CD8-positive, alpha-beta memory T cell (primary cell): ENCODE results near the gene KDM4C. TPM values are rescaled to one million over a fixed set of nuclear protein-coding genes. Genes with fewer than 3 reads are reported as not detected.
A peak's percentile ranks its signal among the peaks of the same experiment; 100 is the strongest.
"Not testable (repeated sequence)": the region's sequence is repeated elsewhere in the genome, so short reads cannot be mapped to it uniquely, and the experiment has no call there.

Experiments used
- CTCF ChIA-PET: fragments of 350-600 bp; sonication (Branson Sonifier 250); formaldehyde crosslinking; loops from one replicate; lab custom pipeline; 2021; ENCODE audit warnings: antibody characterized with exemption; lab: Charles Lee
- POLR2A ChIA-PET: fragments of 350-600 bp; sonication (Branson Sonifier 250); formaldehyde crosslinking; loops from one replicate; lab custom pipeline; 2021; ENCODE audit warnings: antibody characterized with exemption; lab: Charles Lee
- DNase-seq, 5 donors: peaks; one replicate each; pipeline versions ENCODE4 v3.0.0 to v3.0.0-alpha.2; 2020 to 2022; ENCODE audit warnings: mixed read lengths in 1 of 5
- H3K27ac ChIP-seq: one replicate; pipeline ENCODE4 v1.7.0; 2013; ENCODE audit warnings: low read depth, mild to moderate bottlenecking, low read length, moderate library complexity
- H3K27me3 ChIP-seq: 2 replicates; pipeline ENCODE4 v1.7.0; 2013; ENCODE audit warnings: low read length, mild to moderate bottlenecking; ENCODE audit not compliant: insufficient read depth, poor library complexity, severe bottlenecking
- H3K36me3 ChIP-seq: 2 replicates; pipeline ENCODE4 v1.7.0; 2013; ENCODE audit warnings: mild to moderate bottlenecking, low read length, moderate library complexity; ENCODE audit not compliant: insufficient read depth
- H3K4me1 ChIP-seq: 2 replicates; pipeline ENCODE4 v1.7.0; 2013; ENCODE audit warnings: mild to moderate bottlenecking, low read length, moderate library complexity; ENCODE audit not compliant: insufficient read depth
- H3K4me3 ChIP-seq: 2 replicates; pipeline ENCODE4 v1.7.0; 2013; ENCODE audit warnings: mild to moderate bottlenecking, low read length
- H3K9me3 ChIP-seq: 2 replicates; pipeline ENCODE4 v1.7.0; 2013; ENCODE audit warnings: mild to moderate bottlenecking, low read length
- H3K27ac Mint-ChIP-seq, 8 donors: one replicate each; pipeline ENCODE4 v1.8.0; 2020 to 2021; ENCODE audit warnings: mixed read lengths in 8 of 8, mild to moderate bottlenecking in 6 of 8, inconsistent platforms in 3 of 8, moderate library complexity in 3 of 8
- H3K27me3 Mint-ChIP-seq, 2 donors: one replicate each; pipeline ENCODE4 v1.8.0; 2020 to 2021; ENCODE audit warnings: mixed read lengths in 2 of 2, mild to moderate bottlenecking in 1 of 2, moderate library complexity in 1 of 2
- H3K36me3 Mint-ChIP-seq, 3 donors: one replicate each; pipeline ENCODE4 v1.8.0; 2020 to 2021; ENCODE audit warnings: mixed read lengths in 3 of 3, inconsistent platforms in 1 of 3, mild to moderate bottlenecking in 1 of 3
- H3K4me1 Mint-ChIP-seq, 3 donors: one replicate each; pipeline ENCODE4 v1.8.0; 2020 to 2021; ENCODE audit warnings: mixed read lengths in 3 of 3, inconsistent platforms in 1 of 3, mild to moderate bottlenecking in 1 of 3
- H3K4me3 Mint-ChIP-seq, 7 donors: one replicate each; pipeline ENCODE4 v1.8.0; 2020 to 2021; ENCODE audit warnings: mixed read lengths in 7 of 7, mild to moderate bottlenecking in 6 of 7, moderate library complexity in 4 of 7, inconsistent platforms in 2 of 7
- H3K9me3 Mint-ChIP-seq, 5 donors: one replicate each; pipeline ENCODE4 v1.8.0; 2020 to 2022; ENCODE audit warnings: mixed read lengths in 5 of 5, mild to moderate bottlenecking in 3 of 5, moderate library complexity in 2 of 5, inconsistent platforms in 1 of 5
- polyA plus RNA-seq: library from polyadenylated mRNA; unstranded; fragments of 300-500 nt; fragmentation: Illumina TruSeq; gene quantifications from one replicate; pipeline ENCODE4 v1.2.3, GENCODE V29; 2021
- total RNA-seq, 2 experiments: library from RNA; stranded (reverse); gene quantifications; one replicate each; pipeline ENCODE4 v1.2.3, GENCODE V29; 2021

KDM4C gene
- total and polyA plus RNA-seq, 3 experiments from 2014 or later = 25.9 to 31.9 (median 26.8) TPM

DNA sequence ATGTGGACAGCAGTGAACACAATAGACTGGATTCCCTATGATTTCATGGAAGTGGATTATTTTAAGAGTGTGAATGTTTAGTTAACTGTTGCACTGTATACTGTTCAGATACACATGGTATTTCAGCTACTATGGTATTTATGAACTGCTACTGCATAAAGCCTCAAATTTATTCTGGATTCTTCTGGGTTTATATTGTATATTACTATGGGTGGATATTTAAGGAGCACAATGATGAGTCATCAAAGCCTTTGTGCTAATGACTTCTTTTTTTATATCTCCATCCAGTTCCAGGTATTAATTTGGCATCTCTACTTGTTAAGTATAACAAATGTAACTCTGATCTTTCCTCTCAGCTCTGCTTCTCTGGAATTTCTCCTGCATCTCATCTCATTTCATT lies 6.8 kb downstream of the KDM4C start:
- POLR2A ChIA-PET = interaction anchor here (0.5 kb wide), 1 partner anchor 58 kb away, joined by 4 read pairs; no protein-coding TSS in a partner anchor
- Mint-ChIP-seq H3K27me3 (no peaks in the 10 kb centered on the region), H3K9me3 (peaks cover 0 to 4% (median 0%) of the 10 kb centered on the region in 5 donors), H3K4me3 (no peak overlapping the region), H3K36me3 (peaks cover 4 to 6% (median 5%) of the 10 kb centered on the region in 3 donors), H3K27ac (peak overlapping the region in 7 of 8 donors; percentile 4 to 55 (median 9)), H3K4me1 (peaks cover 57 to 84% (median 80%) of the 10 kb centered on the region in 3 donors)
- H3K4me1 ChIP-seq = peaks cover 27% of the 10 kb centered on the region
- no peaks in the 10 kb centered on the region for H3K36me3 ChIP-seq
- CTCF ChIA-PET = no interaction called here
- H3K9me3 ChIP-seq = no peaks in the 10 kb centered on the region
- DNase-seq = no peak
- H3K27ac ChIP-seq = no peak overlapping the region
- no peak overlapping the region for H3K4me3 ChIP-seq
- no peaks in the 10 kb centered on the region for H3K27me3 ChIP-seq

DNA sequence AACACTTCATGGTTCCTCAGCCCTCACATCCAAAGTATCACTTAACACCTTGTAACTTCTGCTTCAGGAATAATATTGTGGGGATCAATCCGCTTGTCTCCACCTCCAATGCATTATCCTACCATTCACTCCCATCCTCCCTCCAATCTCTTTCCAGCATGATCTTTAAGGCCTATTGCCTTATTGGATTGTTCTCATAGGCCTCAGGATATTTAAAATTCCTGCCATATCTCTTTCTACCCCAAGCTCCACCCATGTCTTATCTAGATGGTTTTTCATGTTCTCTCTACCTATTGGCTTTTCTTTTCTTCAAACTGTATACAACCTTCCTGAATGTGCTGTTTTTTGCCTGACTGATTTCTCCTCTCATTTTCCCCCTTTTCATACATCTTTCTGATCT lies 7.2 kb downstream of the KDM4C start:
- Histone ChIP-seq H3K4me3 (no peak overlapping the region), H3K27me3 (no peaks in the 10 kb centered on the region), H3K4me1 (peaks cover 26% of the 10 kb centered on the region), H3K36me3 (no peaks in the 10 kb centered on the region), H3K27ac (no peak overlapping the region), H3K9me3 (no peaks in the 10 kb centered on the region)
- peaks cover 0 to 4% (median 0%) of the 10 kb centered on the region in 5 donors for H3K9me3 Mint-ChIP-seq
- no peak overlapping the region for H3K4me3 Mint-ChIP-seq
- peaks cover 4 to 6% (median 5%) of the 10 kb centered on the region in 3 donors for H3K36me3 Mint-ChIP-seq
- CTCF ChIA-PET = no interaction called here
- no peaks in the 10 kb centered on the region for H3K27me3 Mint-ChIP-seq
- DNase-seq = no peak
- POLR2A ChIA-PET = no interaction called here
- H3K4me1 Mint-ChIP-seq = peaks cover 57 to 84% (median 79%) of the 10 kb centered on the region in 3 donors
- peak overlapping the region in 6 of 8 donors; percentile 3 to 23 (median 5) for H3K27ac Mint-ChIP-seq

DNA sequence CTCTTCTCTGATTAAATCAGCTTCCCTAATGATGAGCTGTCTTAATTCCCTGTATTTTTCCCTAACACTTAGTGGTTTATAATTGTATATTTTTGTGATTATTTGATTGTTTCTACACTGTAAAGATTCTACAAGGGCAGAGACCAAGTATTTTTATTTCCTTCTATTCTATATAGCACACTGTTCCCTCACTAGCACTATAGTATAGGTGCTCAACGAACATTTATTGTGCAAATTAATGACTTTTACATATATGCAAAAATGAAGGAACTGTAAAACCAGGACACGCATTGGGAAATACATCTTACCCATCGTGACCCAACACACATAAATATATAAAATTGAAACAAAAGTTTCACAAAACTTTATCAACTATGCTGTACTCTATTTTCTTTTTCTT lies 7.6 kb downstream of the KDM4C start:
- Mint-ChIP-seq H3K36me3 (peaks cover 4 to 6% (median 5%) of the 10 kb centered on the region in 3 donors), H3K4me1 (peaks cover 57 to 85% (median 79%) of the 10 kb centered on the region in 3 donors), H3K27ac (peak overlapping the region in 3 of 8 donors; percentile 5 to 33 (median 23)), H3K4me3 (no peak overlapping the region), H3K27me3 (no peaks in the 10 kb centered on the region), H3K9me3 (peaks cover 0 to 4% (median 0%) of the 10 kb centered on the region in 5 donors)
- no peaks in the 10 kb centered on the region for H3K9me3 ChIP-seq
- ChIA-PET CTCF (no interaction called here), POLR2A (no interaction called here)
- H3K4me3 ChIP-seq = no peak overlapping the region
- no peaks in the 10 kb centered on the region for H3K27me3 ChIP-seq
- no peak for DNase-seq
- H3K4me1 ChIP-seq = peaks cover 24% of the 10 kb centered on the region
- no peak overlapping the region for H3K27ac ChIP-seq
- H3K36me3 ChIP-seq = no peaks in the 10 kb centered on the region

DNA sequence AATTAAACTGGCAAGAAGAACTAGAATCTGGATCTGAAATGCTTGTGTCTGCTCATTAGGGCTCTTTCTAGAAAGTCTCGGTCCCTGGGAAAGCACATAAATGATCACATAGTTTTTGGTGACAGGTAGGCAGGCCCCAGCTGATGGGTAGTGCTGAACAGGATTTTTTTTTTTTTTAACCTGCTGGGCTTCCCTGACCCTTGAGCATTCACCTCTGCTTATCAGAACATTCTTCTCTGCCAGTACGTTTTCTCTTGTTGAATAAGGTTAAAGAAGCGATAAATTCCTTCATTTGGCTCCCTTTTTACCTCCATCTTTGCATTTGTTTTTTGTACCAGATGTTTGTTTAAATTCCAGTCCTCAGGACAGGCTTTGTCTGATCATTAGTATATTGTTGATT lies 8.8 kb downstream of the KDM4C start:
- H3K36me3 ChIP-seq = no peaks in the 10 kb centered on the region
- ChIA-PET POLR2A (no interaction called here), CTCF (no interaction called here)
- Mint-ChIP-seq H3K9me3 (peaks cover 0 to 4% (median 0%) of the 10 kb centered on the region in 5 donors), H3K27me3 (no peaks in the 10 kb centered on the region), H3K4me3 (no peak overlapping the region), H3K27ac (peak overlapping the region in 1 of 8 donors; percentile 23), H3K4me1 (peaks cover 51 to 82% (median 72%) of the 10 kb centered on the region in 3 donors), H3K36me3 (peaks cover 4 to 6% (median 5%) of the 10 kb centered on the region in 3 donors)
- no peak for DNase-seq
- H3K27me3 ChIP-seq = no peaks in the 10 kb centered on the region
- H3K27ac ChIP-seq = no peak overlapping the region
- peaks cover 24% of the 10 kb centered on the region for H3K4me1 ChIP-seq
- H3K9me3 ChIP-seq = no peaks in the 10 kb centered on the region
- no peak overlapping the region for H3K4me3 ChIP-seq

DNA sequence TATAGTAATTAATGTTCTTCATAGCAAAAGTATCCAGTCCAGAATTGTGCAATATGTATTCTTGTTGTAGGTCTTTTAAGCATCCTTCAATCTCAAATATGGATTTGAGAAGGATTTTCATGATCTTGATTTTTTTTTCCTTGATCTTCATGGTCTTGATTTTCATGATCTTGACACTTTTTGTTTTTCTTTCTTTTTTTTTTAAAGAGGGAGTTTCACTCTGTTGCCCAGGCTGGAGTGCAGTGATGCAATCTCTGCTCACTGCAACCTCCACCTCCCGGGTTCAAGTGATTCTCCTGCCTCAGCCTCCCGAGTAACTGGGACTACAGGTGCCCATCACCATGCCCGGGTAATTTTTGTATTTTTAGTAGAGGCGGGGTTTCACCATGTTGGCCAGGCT lies 10.8 kb downstream of the KDM4C start:
- H3K4me1 Mint-ChIP-seq = peaks cover 40 to 73% (median 57%) of the 10 kb centered on the region in 3 donors
- H3K27me3 ChIP-seq, H3K9me3 ChIP-seq, H3K27me3 Mint-ChIP-seq, H3K27ac ChIP-seq, H3K4me3 ChIP-seq, H3K4me3 Mint-ChIP-seq, DNase-seq, H3K9me3 Mint-ChIP-seq, CTCF ChIA-PET, H3K36me3 ChIP-seq, POLR2A ChIA-PET, H3K27ac Mint-ChIP-seq, H3K36me3 Mint-ChIP-seq: not testable (repeated sequence)
- H3K4me1 ChIP-seq = peaks cover 24% of the 10 kb centered on the region

DNA sequence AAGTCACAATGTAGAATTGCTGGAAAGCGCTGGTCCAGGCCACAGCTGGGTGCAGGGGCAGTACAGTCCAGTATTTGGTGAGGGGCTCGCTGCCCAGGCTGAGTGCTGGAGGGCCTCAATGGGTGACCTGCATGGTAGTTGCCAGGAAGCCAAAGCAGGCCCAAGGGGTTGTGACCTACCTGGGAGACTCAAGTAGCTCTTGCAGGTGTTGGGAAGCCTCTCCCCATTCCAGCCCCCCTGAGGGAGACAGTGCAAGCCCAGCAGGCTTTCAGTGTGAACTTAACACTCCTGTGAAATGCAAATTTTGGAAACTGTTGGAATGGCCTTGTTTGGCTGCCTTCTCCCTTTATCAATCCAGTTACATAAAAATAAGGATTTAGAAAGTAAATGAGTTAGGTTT lies 13.9 kb downstream of the KDM4C start:
- no peak for DNase-seq
- H3K4me3 Mint-ChIP-seq = no peak overlapping the region
- no peaks in the 10 kb centered on the region for H3K27me3 Mint-ChIP-seq
- Histone ChIP-seq H3K4me1 (peaks cover 7% of the 10 kb centered on the region), H3K36me3 (no peaks in the 10 kb centered on the region), H3K9me3 (no peaks in the 10 kb centered on the region), H3K27me3 (no peaks in the 10 kb centered on the region), H3K4me3 (no peak overlapping the region), H3K27ac (no peak overlapping the region)
- no peaks in the 10 kb centered on the region for H3K9me3 Mint-ChIP-seq
- H3K36me3 Mint-ChIP-seq = peaks cover 0 to 5% (median 4%) of the 10 kb centered on the region in 3 donors
- POLR2A ChIA-PET = no interaction called here
- H3K4me1 Mint-ChIP-seq = peaks cover 24 to 71% (median 42%) of the 10 kb centered on the region in 3 donors
- CTCF ChIA-PET = no interaction called here
- no peak overlapping the region for H3K27ac Mint-ChIP-seq

DNA sequence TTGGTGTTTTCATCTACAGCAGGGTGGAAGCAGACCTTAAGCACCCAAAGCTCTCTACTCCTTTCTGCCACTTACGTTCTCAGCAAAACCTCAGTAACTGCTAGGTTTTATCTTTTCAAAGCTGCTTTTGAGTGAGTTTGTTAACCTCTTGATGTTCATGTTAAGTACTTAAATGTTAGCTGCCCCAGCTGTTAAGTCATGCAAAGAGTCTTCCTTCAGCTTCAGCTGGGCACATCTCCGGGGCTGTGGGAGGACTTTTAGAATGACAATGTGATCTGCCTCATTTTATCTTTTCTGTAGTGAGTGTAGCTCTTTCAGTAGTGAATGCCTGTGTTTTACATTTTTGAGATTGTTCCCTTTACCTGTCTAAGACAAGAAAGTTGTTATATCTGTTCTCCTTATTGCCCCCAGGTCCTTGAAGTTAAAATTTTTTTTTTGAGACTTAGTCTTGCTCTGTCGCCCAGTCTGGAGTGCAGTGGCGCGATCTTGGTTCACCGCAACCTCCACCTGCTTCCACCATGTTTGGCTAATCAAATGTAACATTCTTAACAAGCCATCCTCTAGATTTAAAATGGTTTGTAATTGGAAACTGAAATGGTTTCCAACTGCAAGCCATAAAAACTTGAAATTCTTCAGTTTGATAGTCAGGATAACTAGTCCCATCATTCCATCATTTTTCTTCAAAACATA lies 19.6 kb downstream of the KDM4C start:
- Histone ChIP-seq H3K9me3 (no peaks in the 10 kb centered on the region), H3K4me3 (no peak overlapping the region), H3K4me1 (peaks cover 29% of the 10 kb centered on the region), H3K27me3 (no peaks in the 10 kb centered on the region), H3K36me3 (no peaks in the 10 kb centered on the region), H3K27ac (no peak overlapping the region)
- no peak for DNase-seq
- CTCF ChIA-PET = interaction anchor here (1.1 kb wide), 1 partner anchor 14 kb away, joined by 3 read pairs; no protein-coding TSS in a partner anchor
- Mint-ChIP-seq H3K27me3 (no peaks in the 10 kb centered on the region), H3K4me3 (peak overlapping the region in 2 of 7 donors; percentile 7 to 43), H3K4me1 (peaks cover 40 to 82% (median 55%) of the 10 kb centered on the region in 3 donors), H3K36me3 (peaks cover 0 to 8% (median 7%) of the 10 kb centered on the region in 3 donors), H3K9me3 (no peaks in the 10 kb centered on the region), H3K27ac (no peak overlapping the region)
- POLR2A ChIA-PET = no interaction called here

DNA sequence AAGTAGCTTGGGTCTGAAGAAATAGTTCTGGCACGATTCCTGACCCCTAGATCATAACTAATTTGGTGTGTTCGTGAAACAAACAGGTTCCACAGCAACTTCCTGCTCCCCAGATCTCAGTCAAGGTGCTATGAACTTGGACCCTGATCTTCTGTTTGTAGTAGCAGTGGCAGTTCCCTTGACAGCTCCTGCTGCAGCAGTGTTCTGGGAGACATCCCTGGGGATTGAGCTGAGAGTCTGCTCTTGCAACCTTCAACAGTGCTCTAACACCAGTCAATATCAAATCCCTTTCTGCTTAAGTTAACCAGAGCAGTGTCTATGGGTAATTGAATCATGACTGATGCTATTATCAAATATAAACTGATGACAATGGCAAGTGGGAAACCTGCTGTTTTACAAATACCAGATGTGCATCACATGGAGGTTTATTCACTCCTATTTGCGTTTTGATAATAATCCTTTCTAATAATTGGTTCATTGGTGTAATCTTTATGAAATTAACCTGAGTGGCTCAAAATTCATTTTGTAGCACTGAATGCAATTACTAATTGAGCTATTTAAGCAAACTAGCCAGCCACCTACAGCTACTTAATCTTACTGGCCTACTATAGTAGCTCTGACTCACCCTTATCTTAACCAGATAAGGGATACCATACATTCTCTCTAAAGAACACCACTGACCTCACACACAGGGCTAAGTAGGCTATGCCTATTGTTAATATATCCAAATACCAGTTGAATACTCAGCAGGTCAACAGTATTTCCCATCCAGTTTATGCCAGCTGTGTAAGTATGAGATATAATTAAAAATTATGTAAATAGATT lies 21.9 kb downstream of the KDM4C start:
- H3K9me3 Mint-ChIP-seq = no peaks in the 10 kb centered on the region
- no peaks in the 10 kb centered on the region for H3K9me3 ChIP-seq
- H3K27me3 Mint-ChIP-seq = no peaks in the 10 kb centered on the region
- CTCF ChIA-PET = no interaction called here
- H3K36me3 Mint-ChIP-seq = peaks cover 0 to 8% (median 7%) of the 10 kb centered on the region in 3 donors
- H3K4me3 ChIP-seq = no peak overlapping the region
- peaks cover 60 to 93% (median 75%) of the 10 kb centered on the region in 3 donors for H3K4me1 Mint-ChIP-seq
- H3K4me1 ChIP-seq = peaks cover 52% of the 10 kb centered on the region
- no peaks in the 10 kb centered on the region for H3K27me3 ChIP-seq
- H3K27ac Mint-ChIP-seq = peak overlapping the region in 1 of 8 donors; percentile 26
- no peaks in the 10 kb centered on the region for H3K36me3 ChIP-seq
- H3K4me3 Mint-ChIP-seq = peak overlapping the region in 3 of 7 donors; percentile 9 to 42 (median 26)
- POLR2A ChIA-PET = no interaction called here
- no peak overlapping the region for H3K27ac ChIP-seq
- no peak for DNase-seq
